Measurements from ENCODE around the gene SULT1A1.
"Not testable (repeated sequence)": the region's sequence is repeated elsewhere in the genome, so short reads cannot be mapped to it uniquely, and the experiment has no call there.

The SULT1A1 gene

DNA sequence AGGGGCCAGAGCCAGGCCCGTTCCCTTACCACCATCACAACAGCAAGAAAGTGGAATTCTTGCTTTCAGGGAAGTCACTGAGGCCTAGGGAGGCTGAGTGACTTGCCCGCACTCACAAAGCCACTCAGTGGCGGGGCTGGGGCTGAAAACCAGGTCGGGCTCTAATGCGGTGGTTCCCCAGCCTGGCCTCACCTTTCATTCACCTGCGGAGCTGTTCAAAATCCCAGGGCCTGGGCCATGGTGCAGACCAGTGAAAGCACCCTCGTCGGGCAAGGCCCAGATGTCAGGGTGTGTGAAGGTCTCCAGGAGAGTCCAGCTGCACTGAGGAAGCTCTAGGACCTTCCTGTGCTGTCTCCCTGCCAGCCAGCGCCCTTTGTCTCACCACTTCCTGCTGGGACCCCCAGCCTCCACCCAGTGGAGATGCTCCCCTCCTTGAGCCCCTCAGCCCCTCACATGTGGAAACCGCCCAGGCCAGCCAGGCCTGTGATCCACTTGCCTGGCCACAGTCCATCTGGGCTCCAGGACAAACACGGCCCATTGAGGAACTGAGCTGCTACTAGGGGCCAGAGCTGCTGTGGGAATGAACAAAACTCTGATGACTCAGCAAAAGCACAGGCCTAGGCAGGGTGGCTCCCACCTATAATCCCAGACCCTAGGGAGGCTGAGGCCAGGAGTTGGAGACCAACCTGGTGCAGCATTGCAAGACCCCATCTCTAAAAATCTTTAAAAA, 812 bp downstream of the SULT1A1 start:
- in situ Hi-C loops (cut with HindIII; ENCODE audit: low sequenced_read_pairs): not testable (repeated sequence)

DNA sequence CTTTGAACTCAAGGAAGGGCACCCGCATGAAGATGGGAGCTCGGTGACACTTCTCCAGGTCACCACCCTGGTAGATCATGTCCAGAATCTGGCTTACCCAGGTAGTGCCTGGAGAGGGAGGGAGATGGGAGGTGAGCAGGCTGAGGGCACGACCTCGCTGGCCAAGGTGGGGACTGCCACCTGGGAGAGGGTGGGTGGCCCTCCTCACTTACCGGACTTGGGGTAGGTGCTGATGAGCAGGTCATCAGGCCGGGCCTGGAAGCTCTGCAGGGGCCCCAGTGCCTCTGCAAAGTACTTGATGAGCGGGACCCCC, 1.4 kb downstream of the SULT1A1 start:
- in situ Hi-C loops (cut with HindIII; ENCODE audit: low sequenced_read_pairs): not testable (repeated sequence)

DNA sequence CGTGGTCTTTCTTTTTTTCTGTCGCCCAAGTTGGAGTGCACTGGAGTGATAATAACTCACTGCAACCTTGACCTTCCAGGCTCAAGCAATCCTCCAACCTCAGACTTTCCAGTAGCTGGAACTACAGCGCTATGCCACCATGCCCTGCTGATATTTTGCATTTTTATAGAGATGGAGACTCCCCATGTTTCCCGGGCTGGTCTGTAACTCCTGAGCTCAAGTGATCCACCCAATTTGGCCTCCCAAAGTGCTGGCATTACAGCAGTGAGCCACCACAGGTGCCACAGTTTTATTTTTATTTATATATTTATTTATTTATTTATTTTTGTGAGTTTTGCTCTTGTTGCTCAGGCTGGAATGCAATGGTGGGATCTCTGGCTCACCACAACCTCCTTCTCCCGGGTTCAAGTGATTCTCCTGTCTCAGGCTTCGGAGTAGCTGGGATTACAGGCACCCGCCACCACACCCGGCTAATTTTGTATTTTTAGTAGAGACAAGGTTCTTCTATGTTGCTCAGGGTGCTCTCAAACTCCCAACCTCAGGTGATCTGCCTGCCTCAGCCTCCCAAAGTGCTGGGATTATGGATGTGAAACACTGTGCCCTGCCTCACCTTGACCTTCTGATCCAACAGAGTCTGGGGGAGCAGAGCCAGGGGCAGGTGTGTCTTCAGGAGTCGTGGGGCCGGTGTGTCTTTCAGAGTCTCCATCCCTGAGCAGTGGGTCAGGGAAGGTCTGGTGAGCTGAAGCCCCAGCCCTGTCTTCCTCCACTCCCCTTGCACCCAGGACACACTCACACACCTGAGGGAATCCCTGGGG, 2.0 kb downstream of the SULT1A1 start:
- in situ Hi-C loops (cut with HindIII; ENCODE audit: low sequenced_read_pairs): not testable (repeated sequence)

DNA sequence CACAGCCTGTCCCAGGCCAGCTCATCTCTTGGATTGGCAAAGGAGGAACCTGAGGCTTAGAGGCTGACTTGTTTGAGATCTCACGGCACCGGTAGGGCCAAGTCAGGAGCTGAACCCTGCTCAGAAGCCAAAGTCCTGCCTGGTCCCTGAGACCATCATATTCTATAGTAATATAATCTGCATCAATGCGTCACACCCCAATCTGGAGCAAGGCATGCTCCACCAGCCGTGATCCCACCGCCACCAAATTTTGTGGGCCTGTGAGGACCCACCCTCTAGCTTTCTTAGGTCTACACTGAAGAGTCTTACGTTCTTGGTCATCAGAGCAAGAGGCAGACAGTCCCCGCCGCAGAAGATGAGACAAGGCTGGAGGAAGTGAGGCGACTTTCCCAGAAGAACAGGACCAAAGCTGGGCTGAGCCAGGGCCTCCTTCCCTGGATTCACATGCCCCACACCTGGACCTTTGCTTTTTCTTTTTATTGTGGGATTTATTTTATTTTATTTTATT, 2.7 kb downstream of the SULT1A1 start:
- in situ Hi-C loops (cut with HindIII; ENCODE audit: low sequenced_read_pairs): no loop called here

DNA sequence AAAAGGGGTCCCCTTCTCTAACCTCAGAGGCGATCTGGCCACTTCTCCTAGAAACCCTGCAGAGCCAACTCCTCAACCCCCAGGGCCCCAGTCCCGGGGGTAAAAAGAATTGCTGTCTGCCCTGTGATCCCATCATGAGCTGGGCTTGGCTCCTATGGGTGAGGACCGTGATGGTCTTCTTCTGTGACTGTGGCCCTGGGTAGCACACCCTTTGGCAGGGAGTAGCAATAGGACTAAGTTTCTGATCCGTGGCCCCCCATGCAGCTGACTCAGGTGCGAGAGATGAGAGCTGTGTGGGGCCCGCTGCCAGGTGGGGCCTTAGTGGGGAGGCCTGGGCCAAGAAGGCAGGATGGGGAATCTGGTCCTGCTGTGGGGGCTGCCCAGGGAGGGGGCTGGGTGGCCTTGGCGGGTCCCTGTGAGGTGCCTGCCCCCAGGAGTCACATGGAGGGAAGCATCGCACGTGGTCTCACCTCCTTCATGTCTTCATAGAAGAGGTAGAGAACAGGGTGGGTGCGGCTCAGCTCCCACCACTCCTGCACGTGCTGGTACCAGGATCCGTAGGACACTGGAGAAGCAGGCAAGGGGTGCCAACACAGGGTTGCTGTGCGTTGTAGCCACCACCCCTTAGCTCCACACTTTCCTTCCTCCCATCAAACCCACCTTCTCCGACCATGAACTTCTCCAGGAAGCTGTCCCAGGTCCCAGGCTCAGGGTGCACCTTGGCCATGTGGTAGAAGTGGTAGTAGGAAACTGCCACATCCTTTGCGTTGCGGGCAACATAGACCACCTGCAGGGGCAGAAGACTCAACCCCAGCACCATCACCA, 3.3 kb downstream of the SULT1A1 start:
- in situ Hi-C loops (cut with HindIII; ENCODE audit: low sequenced_read_pairs): no loop called here

DNA sequence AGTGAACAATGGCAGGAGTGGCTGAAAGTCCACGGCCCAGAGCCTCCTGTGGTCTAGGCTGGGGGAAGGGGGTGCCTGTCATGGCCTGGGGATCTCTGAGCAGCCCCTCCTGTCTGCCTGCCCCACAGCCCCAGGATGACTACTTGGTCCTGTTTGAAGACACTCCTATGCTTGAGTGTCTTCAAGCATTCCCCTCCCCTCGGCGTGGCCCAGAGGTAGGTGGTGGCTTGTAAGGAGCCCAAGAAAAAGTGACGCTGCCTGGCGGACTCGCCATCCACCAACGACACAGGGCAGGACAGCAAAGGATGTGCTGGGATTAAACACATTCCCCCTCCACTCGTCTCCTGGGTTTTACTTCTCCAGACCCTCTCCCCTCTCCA, 5.7 kb downstream of the SULT1A1 start:
- in situ Hi-C loops (cut with HindIII; ENCODE audit: low sequenced_read_pairs): no loop called here

DNA sequence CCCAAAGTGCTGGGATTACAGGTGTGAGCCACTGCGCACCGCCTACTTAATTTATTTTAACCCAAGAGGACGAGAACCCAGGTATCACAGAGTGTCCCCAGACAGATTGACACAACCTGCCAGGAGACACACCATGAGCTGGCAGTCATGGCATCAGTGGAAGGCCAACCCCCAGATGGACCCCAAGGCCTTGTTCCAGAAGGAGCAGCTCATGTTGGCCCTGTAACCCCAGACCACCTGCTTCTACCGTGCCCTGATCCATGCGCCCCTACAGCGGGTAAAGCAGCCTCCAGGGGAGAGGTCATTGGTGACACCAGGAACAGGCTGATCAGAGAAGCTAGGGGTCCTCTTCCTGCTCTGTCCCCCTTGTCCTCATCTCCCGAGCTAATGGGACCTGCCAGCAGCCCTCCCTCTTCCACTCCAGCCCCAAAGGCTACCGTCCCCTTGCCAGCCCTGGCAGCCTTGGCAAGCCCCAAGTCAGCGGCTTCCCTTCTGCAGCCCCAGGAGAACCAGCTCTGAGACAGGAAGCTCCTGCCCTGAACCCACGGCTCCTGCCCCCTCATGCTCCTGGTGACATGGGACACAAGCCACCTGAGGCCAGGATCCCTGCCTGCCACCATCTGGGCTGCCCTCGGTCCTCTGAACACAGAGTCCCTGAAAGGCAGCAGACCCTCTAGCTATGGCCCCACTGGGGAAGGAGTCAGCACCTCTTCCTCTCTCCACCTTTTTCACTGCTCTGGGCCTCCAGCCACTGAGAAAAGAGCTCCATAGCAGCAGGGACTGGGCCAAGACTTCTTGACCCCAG, 6.3 kb downstream of the SULT1A1 start:
- in situ Hi-C loops (cut with HindIII; ENCODE audit: low sequenced_read_pairs): no loop called here

DNA sequence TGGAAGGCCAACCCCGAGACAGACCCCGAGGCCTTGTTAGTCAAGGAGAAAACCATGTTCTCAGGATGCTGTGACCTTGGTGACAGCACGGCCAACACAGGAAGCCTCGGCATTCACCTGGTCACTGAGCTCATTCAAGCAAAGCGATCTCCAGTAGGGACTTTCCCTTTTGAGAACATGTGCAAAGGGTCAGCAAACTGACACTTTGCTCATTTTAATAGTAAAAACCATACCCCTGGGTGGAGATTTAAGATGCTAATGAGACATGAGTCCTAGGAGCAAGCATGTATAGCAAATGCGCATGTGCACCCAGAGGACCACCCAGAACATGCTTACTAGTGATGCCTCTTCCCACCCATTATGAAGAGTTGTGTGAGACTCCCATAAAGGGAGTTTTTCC, 7.3 kb downstream of the SULT1A1 start:
- in situ Hi-C loops (cut with HindIII; ENCODE audit: low sequenced_read_pairs): no loop called here

DNA sequence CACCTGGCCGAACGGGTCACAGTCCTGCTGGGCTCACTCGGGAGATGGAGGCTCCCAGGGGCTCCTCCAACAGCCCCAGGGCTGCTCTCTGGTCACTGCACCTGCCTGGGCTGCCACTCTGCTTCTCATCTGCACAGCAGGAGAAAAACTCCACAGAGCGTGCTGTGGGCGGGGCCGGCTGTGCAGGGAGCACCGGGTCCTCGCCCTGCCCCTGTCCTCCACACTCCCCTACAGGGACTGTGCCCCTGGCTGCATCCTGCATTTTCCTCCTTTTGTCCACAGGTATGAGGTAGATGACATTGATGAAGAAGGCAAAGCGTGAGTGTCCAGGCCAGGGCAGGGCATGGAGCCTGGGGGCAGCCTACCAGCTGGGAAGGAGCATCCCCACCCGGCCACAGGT, 7.8 kb downstream of the SULT1A1 start:
- in situ Hi-C loops (cut with HindIII; ENCODE audit: low sequenced_read_pairs): not testable (repeated sequence)

DNA sequence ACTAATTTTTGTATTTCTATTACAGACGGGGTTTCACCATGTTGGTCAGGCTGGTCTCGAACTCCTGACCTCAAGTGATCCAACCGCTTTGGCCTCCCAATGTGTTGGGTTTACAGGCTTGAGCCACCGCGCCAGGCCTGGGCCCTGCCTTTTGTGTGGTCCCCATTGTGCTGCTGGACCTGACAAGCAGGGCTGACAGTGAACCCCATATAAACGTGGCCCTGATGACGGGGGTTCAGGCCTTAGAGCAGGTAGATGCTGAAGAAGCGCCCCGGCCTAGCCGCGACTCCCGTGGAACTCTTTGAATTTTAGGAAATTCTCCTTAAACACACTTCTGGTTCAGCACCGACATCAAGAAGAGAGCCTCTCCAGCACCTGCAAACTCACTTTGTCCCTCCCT, 8.3 kb downstream of the SULT1A1 start:
- in situ Hi-C loops (cut with HindIII; ENCODE audit: low sequenced_read_pairs): not testable (repeated sequence)

DNA sequence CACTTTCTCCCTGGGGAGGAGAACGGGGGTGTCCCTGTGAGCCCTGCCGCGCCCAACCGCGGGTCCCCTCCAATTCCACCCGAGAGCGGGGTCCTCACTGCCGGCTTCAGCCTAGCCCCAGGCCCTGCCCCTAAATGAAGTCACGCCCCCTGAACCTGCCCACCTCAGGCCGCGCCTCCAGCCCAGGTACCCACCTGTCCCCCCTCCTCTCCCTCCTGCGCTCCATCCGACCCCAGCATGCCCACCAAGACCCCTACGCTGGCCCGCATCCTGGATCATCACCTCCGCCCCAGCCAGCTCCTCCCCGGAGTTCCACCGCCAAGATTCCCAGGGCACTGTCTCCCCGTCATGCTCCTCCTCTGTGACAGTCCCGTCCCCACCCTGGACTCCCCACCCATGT, 8.9 kb downstream of the SULT1A1 start:
- in situ Hi-C loops (cut with HindIII; ENCODE audit: low sequenced_read_pairs): not testable (repeated sequence)

DNA sequence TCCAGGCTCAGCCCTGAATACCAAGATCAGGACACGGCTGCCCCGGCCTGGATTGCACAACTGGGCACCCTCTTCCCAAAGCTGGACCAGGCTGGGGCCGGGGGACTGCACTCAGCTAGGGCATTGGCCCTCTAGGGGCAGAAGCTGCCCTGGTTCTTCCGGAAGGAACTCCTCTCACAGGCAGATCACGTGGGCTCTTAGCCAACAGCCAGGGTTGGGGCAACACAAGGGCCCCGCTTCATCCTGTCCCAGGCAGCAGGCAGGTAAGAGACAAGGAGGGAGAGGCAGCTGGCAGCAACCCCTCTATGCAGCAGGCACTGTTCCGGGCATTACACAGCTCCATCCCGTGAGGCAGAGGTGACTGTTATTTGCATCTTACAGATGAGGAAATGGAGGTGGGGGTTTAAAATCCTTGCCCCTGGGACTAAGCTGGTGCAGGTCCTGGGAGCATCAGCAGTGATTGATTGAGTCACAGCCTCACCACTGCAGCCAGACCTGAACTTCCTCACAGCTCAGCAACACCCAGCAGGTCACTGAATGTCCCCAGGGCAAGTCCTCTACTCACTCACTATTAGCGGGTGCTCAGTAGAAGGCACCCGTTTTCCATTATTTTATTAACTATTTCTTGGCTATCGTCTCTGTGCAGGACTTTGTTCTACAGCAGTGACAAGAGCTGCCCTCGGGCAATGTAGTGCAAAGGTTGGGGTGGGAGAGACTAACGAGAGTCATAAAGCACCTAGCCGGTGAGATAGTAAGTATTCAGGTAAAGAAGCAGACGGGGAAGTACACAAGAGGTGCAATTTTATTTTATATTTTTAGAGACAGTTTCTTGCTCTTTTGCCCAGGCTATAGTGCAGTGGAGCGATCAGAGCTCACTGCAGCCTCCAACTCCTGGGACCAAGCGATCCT, 10.2 kb downstream of the SULT1A1 start:
- in situ Hi-C loops (cut with HindIII; ENCODE audit: low sequenced_read_pairs): not testable (repeated sequence)

DNA sequence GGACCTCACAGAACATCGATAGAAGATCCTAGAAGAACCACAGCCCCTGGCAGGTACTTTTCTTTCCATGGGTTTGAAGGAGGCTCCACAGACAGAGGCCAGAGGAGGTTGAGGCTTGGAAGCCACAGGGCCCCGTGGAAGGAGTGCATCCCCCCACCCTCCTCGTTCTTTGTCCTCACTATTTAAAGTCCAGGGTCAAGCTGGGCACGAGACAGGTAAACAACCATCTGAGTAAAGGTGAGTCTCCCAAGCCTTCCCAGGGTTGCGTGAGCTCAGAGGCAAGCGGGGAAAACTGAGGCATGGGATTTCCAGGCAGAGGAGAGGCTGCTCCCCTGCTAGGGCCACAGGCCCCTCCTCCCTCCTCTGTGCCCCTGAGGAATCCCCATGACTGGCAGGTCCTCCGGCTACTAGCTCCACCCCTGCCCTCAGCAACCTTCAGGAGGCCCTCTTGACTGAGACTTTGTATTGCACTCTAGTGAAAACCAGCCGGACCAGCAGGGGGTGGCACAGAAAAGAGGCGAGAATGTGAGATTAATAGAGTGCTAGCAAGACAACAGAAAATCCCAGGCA, 12.1 kb downstream of the SULT1A1 start:
- in situ Hi-C loops (cut with HindIII; ENCODE audit: low sequenced_read_pairs): no loop called here

DNA sequence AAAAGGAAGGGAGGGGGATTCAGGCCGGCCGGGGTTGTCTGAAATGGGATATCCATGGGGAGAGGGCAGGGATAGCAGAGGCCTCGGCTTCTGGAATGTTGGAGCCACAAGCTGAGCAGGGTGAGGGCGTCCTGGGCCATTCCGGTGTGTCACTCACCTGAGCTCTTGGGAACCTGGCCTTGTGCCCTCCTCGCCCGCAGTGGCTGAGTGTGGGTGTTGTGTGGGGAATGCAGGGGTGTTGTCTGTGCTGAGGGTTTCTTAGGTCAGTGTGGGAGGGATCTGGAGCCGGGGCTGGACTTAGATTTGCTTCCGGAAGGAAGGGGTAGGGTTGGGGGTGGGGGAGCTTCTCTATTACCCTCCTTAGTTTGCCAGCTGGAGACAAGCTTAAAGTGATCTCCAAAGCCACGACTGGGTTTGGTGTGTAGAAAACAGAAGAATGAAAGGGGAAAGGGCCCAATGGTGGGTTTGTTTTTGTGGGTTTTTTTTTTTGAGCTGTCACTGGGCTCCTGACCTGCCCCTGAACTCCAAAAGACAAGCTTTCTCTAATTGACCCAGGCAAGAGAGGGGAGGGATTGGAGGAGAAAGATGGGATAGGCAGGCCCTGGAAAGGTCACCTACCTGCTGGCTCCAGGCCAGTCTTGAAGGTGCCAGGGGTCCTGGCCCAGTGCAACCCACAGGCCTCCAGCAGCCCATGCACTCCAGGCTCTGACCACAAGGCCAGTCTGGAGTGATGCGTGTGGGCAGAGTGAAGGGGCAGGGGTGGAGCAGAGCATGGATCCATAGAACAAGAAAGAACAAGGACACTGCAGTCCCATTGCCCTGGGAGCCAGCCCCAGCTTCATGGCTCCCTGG, 12.8 kb downstream of the SULT1A1 start, which contains the start of gene SULT1A2:
Gene SULT1A2 (minus strand): TSS at position 211 of the 852 bp plus-strand sequence. CDS start 1,120 bp downstream, outside the sequence.
- in situ Hi-C loops (cut with HindIII; ENCODE audit: low sequenced_read_pairs): no loop called here

DNA sequence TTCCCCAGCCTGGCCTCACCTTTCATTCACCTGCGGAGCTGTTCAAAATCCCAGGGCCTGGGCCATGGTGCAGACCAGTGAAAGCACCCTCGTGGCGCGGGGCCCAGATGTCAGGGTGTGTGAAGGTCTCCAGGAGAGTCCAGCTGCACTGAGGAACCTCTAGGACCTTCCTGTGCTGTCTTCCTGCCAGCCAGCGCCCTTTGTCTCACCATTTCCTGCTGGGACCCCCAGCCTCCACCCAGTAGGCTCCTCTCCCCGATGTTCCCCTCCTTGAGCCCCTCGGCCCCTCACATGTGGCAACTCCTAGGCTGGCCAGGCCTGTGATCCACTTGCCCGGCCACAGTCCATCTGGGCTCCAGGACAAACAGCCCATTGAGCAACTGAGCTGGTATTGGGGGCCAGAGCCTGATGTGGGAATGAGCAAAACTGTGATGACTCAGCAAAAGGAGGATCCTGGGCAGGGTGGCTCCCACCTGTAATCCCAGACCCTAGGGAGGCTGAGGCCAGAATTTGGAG, 13.7 kb downstream of the SULT1A1 start:
- in situ Hi-C loops (cut with HindIII; ENCODE audit: low sequenced_read_pairs): no loop called here

DNA sequence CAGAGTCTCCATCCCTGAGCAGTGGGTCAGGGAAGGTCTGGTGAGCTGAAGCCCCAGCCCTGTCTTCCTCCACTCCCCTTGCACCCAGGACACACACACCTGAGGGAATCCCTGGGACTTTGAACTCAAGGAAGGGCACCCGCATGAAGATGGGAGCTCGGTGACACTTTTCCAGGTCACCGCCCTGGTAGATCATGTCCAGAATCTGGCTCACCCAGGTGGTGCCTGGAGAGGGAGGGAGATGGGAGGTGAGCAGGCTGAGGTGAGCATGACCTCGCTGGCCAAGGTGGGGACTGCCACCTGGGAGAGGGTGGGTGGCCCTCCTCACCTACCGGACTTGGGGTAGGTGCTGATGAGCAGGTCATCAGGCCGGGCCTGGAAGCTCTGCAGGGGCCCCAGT, 14.4 kb downstream of the SULT1A1 start:
- in situ Hi-C loops (cut with HindIII; ENCODE audit: low sequenced_read_pairs): not testable (repeated sequence)

DNA sequence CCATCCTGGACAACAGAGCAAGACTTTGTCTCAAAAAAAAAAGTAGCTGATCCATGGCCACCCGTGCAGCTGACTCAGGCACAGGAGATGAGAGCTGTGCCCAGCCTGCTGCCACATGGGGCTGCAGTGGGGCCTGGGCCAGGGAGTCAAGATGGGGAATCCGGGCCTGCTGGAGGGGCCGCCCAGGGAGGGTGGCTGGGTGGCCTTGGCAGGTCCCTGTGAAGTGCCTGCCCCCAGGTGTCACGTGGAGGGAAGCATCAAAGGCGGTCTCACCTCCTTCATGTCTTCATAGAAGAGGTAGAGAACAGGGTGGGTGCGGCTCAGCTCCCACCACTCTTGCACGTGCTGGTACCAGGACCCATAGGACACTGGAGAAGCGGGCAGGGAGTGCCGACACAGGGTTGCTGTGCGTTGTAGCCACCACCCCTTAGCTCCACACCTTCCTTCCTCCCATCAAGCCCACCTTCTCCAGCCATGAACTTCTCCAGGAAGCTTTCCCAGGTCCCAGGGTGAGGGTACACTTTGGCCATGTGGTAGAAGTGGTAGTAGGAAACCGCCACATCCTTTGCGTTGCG, 16.8 kb downstream of the SULT1A1 start:
- in situ Hi-C loops (cut with HindIII; ENCODE audit: low sequenced_read_pairs): no loop called here

DNA sequence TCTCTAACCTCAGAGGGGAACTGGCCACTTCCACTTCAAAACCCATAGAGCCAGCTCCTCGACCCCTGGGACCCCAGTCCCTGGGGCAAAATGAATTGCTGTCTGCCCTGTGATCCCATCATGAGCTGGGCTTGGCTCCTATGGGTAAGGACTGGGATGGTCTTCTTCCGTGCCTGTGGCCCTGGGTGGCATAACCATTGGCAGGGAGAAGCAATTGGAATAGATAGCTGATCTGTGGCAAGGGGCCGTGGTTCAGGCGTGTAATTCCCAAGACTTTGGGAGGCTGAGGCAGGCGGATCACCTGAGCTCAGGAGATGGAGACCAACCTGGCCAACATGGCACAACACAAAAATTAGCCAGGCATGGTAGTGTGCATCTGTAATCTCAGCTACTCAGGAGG, 17.3 kb downstream of the SULT1A1 start:
- in situ Hi-C loops (cut with HindIII; ENCODE audit: low sequenced_read_pairs): no loop called here
